OCI-LY7 (cell line): Measurements from ENCODE around the gene FIS1.

Source experiments
- EZH2phosphoT487 ChIP-seq: fragments of 200-600 bp; sonication (generic); IDR thresholded peaks from 2 replicates; pipeline ENCODE4 v1.6.1; 2018; ENCODE audit warnings: low read depth, borderline replicate concordance, mild to moderate bottlenecking, mixed run types, antibody characterized with exemption, low read length, moderate library complexity, mixed read lengths
- TF ChIP-seq, protein P1 (sequence below): fragments of 200-600 bp; sonication (generic); conservative IDR thresholded peaks from 2 replicates; pipeline ENCODE4 v1.5.1; 2014; ENCODE audit warnings: mild to moderate bottlenecking, antibody characterized with exemption, low read length, moderate library complexity, mixed read lengths

DNA sequence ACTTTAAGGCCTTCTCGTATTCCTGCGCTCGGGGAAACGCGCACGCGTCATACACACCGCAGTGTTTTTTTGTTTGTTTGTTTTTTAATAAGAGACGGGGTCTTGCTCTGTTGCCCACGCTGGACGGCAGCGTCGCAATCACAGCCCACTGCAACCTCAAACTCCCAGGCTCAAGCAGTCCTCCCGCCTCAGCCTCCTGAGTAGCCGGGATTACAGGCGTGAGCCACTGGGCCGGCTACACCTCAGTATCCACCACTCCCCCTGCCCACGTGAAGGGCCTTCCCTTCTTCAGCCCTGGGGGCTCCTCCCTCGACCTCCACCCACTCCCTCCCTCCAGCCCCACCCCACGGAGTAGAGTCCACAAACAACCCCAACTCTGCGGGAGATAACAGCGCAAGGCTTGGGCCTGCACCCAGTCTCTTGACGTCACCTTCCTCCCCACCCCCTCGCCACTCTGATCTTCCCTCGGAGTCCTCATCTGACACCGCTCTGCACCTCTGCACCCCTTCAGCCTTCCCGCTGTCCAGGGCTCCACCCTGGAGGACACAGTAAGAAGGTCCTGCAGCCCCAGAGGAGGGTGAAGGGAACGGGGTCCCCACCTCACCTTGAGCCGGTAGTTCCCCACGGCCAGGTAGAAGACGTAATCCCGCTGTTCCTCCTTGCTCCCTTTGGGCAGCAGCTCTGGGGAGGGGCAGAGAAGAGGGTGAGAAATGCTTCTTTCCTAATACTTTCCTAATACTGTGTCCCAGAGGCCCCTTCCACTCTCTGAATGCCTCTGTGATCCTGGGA lies 4.5 kb downstream of the FIS1 start:
- TF ChIP-seq, protein P1, sequence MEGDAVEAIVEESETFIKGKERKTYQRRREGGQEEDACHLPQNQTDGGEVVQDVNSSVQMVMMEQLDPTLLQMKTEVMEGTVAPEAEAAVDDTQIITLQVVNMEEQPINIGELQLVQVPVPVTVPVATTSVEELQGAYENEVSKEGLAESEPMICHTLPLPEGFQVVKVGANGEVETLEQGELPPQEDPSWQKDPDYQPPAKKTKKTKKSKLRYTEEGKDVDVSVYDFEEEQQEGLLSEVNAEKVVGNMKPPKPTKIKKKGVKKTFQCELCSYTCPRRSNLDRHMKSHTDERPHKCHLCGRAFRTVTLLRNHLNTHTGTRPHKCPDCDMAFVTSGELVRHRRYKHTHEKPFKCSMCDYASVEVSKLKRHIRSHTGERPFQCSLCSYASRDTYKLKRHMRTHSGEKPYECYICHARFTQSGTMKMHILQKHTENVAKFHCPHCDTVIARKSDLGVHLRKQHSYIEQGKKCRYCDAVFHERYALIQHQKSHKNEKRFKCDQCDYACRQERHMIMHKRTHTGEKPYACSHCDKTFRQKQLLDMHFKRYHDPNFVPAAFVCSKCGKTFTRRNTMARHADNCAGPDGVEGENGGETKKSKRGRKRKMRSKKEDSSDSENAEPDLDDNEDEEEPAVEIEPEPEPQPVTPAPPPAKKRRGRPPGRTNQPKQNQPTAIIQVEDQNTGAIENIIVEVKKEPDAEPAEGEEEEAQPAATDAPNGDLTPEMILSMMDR = no peak
- no peak for TF ChIP-seq EZH2phosphoT487
